Vagina (tissue), 2 donors: Measurements from ENCODE around the gene DGKI. TPM values are rescaled to one million over a fixed set of nuclear protein-coding genes. Genes with fewer than 3 reads are reported as not detected.

Source experiments
- DNase-seq, 2 donors: peaks; one replicate each; pipeline ENCODE4 v3.0.0-alpha.2; 2017; ENCODE audit errors: extremely low spot score in 2 of 2
- H3K27ac ChIP-seq: fragments of 200-600 bp; sonication (generic); one replicate; pipeline ENCODE4 v1.5.1; 2019
- H3K27me3 ChIP-seq: fragments of 200-600 bp; sonication (generic); one replicate; pipeline ENCODE4 v1.5.1; 2019
- H3K36me3 ChIP-seq, 2 donors: fragments of 200-600 bp; sonication (generic); one replicate each; pipeline ENCODE4 v1.5.1; 2017 to 2019
- H3K4me1 ChIP-seq: fragments of 200-600 bp; sonication (generic); one replicate; pipeline ENCODE4 v1.5.1; 2019
- H3K4me3 ChIP-seq, 2 donors: fragments of 200-600 bp; sonication (generic); 1 replicate in 1 of 2; 2 replicates in 1 of 2; pipeline ENCODE4 v1.5.1; 2016 to 2019
- H3K9me3 ChIP-seq: fragments of 200-600 bp; sonication (generic); one replicate; pipeline ENCODE4 v1.5.1; 2019
- POLR2A ChIP-seq, 2 donors: fragments of 450-650 bp; IDR thresholded peaks; one replicate each; pipeline ENCODE4 v1.6.1; 2017; ENCODE audit warnings: antibody characterized with exemption in 2 of 2, mild to moderate bottlenecking in 2 of 2, moderate library complexity in 2 of 2
- POLR2AphosphoS5 ChIP-seq, 2 donors: sonication (generic); formaldehyde crosslinking; IDR thresholded peaks; one replicate each; pipeline ENCODE4 v1.9.0; 2017; ENCODE audit warnings: antibody characterized with exemption in 2 of 2, mild to moderate bottlenecking in 2 of 2, low read depth in 1 of 2; ENCODE audit not compliant: insufficient read depth in 1 of 2
- intact Hi-C: fragments of 100-400 bp; cut with DNase I; formaldehyde crosslinking; loops from one replicate; pipeline ENCODE4 v1.15.1; 2023
- total RNA-seq: library from RNA; depleted of rRNA; stranded (reverse); fragments of >200 nt; gene quantifications from one replicate; pipeline ENCODE4 v1.2.3, GENCODE V29; 2016
- TF ChIP-seq, protein P1 (sequence below), 3 experiments: fragments of 450-650 bp in 2 of 3; fragments of 200-600 bp in 1 of 3; sonication (generic) in 1 of 3; IDR thresholded peaks; one replicate each; pipeline ENCODE4 v1.5.1; 2017 to 2019; ENCODE audit warnings: antibody characterized with exemption in 3 of 3, mild to moderate bottlenecking in 2 of 3, moderate library complexity in 2 of 3

DGKI gene
- total RNA-seq, 1 donor from 2014 or later, result 1.2 TPM

DNA sequence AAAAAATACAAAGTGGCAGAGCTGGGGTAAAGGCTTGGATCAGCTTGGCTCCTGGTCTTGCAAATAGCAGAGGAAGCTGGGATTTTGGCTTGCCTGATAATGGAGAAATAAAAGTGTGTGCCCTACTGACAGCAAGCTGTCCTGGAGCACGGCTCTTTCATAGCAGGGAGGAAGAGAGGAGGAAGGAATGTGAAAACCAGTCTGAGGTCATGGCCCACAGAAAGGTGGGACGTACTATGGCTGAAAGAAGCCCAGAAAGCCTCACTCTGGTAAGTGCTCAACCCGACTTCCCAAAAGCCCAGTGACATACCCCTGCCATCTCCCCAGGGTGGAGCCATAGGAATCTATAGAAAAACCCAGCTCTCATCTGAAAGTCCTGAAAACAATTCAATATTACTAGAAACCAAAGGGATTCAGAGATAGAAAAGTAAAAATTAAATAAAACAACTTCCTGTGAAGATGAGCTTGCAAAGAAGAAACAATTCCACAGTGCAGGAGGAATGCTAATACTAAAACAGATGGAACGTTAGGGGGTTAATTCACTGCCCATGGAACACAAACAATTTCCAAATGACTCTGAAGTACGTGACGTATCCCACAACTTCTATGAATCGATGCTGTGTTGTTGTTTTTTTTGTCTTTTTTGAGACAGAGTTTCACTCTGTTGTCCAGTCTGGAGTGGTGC, 256.6 kb downstream of the DGKI start:
- DNase-seq, result no peak
- intact Hi-C loops, result no loop called here
- H3K9me3 ChIP-seq, result no peaks in the 10 kb centered on the region
- peaks cover 5% of the 10 kb centered on the region for H3K4me1 ChIP-seq
- H3K36me3 ChIP-seq, result no peaks in the 10 kb centered on the region
- H3K4me3 ChIP-seq, result no peak overlapping the region
- no peaks in the 10 kb centered on the region for H3K27me3 ChIP-seq
- TF ChIP-seq POLR2AphosphoS5 (IDR thresholded peaks at IDR 0.05; ENCODE audit: insufficient read depth in 1 of 2, low read depth in 1 of 2) (no peak), POLR2A (IDR thresholded peaks at IDR 0.05) (no peak)
- TF ChIP-seq, protein P1, sequence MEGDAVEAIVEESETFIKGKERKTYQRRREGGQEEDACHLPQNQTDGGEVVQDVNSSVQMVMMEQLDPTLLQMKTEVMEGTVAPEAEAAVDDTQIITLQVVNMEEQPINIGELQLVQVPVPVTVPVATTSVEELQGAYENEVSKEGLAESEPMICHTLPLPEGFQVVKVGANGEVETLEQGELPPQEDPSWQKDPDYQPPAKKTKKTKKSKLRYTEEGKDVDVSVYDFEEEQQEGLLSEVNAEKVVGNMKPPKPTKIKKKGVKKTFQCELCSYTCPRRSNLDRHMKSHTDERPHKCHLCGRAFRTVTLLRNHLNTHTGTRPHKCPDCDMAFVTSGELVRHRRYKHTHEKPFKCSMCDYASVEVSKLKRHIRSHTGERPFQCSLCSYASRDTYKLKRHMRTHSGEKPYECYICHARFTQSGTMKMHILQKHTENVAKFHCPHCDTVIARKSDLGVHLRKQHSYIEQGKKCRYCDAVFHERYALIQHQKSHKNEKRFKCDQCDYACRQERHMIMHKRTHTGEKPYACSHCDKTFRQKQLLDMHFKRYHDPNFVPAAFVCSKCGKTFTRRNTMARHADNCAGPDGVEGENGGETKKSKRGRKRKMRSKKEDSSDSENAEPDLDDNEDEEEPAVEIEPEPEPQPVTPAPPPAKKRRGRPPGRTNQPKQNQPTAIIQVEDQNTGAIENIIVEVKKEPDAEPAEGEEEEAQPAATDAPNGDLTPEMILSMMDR (IDR thresholded peaks at IDR 0.05), result no peak
- H3K27ac ChIP-seq, result no peak overlapping the region

GRCh38 chr7:137587326-137587725, 259.4 kb downstream of the DGKI start:
- no peak for DNase-seq
- no peak overlapping the region for H3K27ac ChIP-seq
- intact Hi-C loops, result loop anchor here (10.0 kb wide), 1 partner anchor 423 kb away; no protein-coding TSS in a partner anchor
- TF ChIP-seq, protein P1 (IDR thresholded peaks at IDR 0.05), result no peak
- TF ChIP-seq POLR2AphosphoS5 (IDR thresholded peaks at IDR 0.05; ENCODE audit: insufficient read depth in 1 of 2, low read depth in 1 of 2) (no peak), POLR2A (IDR thresholded peaks at IDR 0.05) (no peak)
- peaks cover 5% of the 10 kb centered on the region for H3K4me1 ChIP-seq
- H3K4me3 ChIP-seq, result no peak overlapping the region
- H3K27me3 ChIP-seq, result no peaks in the 10 kb centered on the region
- no peaks in the 10 kb centered on the region for H3K9me3 ChIP-seq
- no peaks in the 10 kb centered on the region for H3K36me3 ChIP-seq

GRCh38 chr7:137585591-137585990, 261.2 kb downstream of the DGKI start:
- TF ChIP-seq POLR2A (IDR thresholded peaks at IDR 0.05) (no peak), POLR2AphosphoS5 (IDR thresholded peaks at IDR 0.05; ENCODE audit: insufficient read depth in 1 of 2, low read depth in 1 of 2) (no peak)
- TF ChIP-seq, protein P1 (IDR thresholded peaks at IDR 0.05), result no peak
- H3K27me3 ChIP-seq, result no peaks in the 10 kb centered on the region
- H3K4me3 ChIP-seq, result no peak overlapping the region
- H3K27ac ChIP-seq, result no peak overlapping the region
- no peaks in the 10 kb centered on the region for H3K36me3 ChIP-seq
- no peak for DNase-seq
- H3K9me3 ChIP-seq, result no peaks in the 10 kb centered on the region
- intact Hi-C loops, result loop anchor here (10.0 kb wide), 1 partner anchor 421 kb away; no protein-coding TSS in a partner anchor
- H3K4me1 ChIP-seq, result no peaks in the 10 kb centered on the region

- H3K27ac ChIP-seq, result no peak overlapping the region
- no peaks in the 10 kb centered on the region for H3K27me3 ChIP-seq
- TF ChIP-seq POLR2AphosphoS5 (IDR thresholded peaks at IDR 0.05; ENCODE audit: insufficient read depth in 1 of 2, low read depth in 1 of 2) (no peak), POLR2A (IDR thresholded peaks at IDR 0.05) (no peak)
- no peak overlapping the region for H3K4me3 ChIP-seq
- no peaks in the 10 kb centered on the region for H3K4me1 ChIP-seq
- no peak for DNase-seq
- intact Hi-C loops, result loop anchor here (10.0 kb wide), 1 partner anchor 418 kb away; no protein-coding TSS in a partner anchor
- no peaks in the 10 kb centered on the region for H3K9me3 ChIP-seq
- H3K36me3 ChIP-seq, result no peaks in the 10 kb centered on the region
Observed at GRCh38 chr7:137583172-137583571, 263.6 kb downstream of the DGKI start.

GRCh38 chr7:137579913-137580640, 266.7 kb downstream of the DGKI start:
- intact Hi-C loops, result loop anchor here (10.0 kb wide), 1 partner anchor 415 kb away; no protein-coding TSS in a partner anchor
- Histone ChIP-seq H3K27ac (no peak overlapping the region), H3K4me1 (no peaks in the 10 kb centered on the region), H3K27me3 (no peaks in the 10 kb centered on the region), H3K9me3 (no peaks in the 10 kb centered on the region), H3K36me3 (no peaks in the 10 kb centered on the region), H3K4me3 (no peak overlapping the region)
- TF ChIP-seq, protein P1 (IDR thresholded peaks at IDR 0.05), result no peak
- TF ChIP-seq POLR2A (IDR thresholded peaks at IDR 0.05) (no peak), POLR2AphosphoS5 (IDR thresholded peaks at IDR 0.05; ENCODE audit: insufficient read depth in 1 of 2, low read depth in 1 of 2) (no peak)
- no peak for DNase-seq
